SK-N-SH treated with all-trans-retinoic acid at 6 μM for 48 hours (cell line): ENCODE measurements around the gene LRRC56.

Experiments
- BACH2 ChIP-seq: fragments of 250-450 bp; sonication (Bioruptor Pico); IDR thresholded peaks from 2 replicates; pipeline ENCODE4 v1.9.0; 2021; ENCODE audit warnings: mild to moderate bottlenecking, borderline replicate concordance
- CSDC2 ChIP-seq: fragments of 250-450 bp; sonication (Bioruptor Pico); IDR thresholded peaks from 2 replicates; pipeline ENCODE4 v1.5.0; 2020; ENCODE audit warnings: mild to moderate bottlenecking, moderate library complexity
- GLIS3 ChIP-seq: fragments of 250-450 bp; sonication (Bioruptor Pico); IDR thresholded peaks from 2 replicates; pipeline ENCODE4 v1.5.0; 2020; ENCODE audit warnings: mild to moderate bottlenecking, moderate library complexity
- PATZ1 ChIP-seq: fragments of 250-450 bp; sonication (Bioruptor Pico); IDR thresholded peaks from 2 replicates; pipeline ENCODE4 v1.8.0; 2020; ENCODE audit warnings: mild to moderate bottlenecking, moderate library complexity, borderline replicate concordance
- PPARA ChIP-seq: fragments of 250-450 bp; sonication (Bioruptor Pico); IDR thresholded peaks from 2 replicates; pipeline ENCODE4 v1.5.0; 2020; ENCODE audit warnings: mild to moderate bottlenecking, borderline replicate concordance
- ZFP30 ChIP-seq: fragments of 450-650 bp; formaldehyde crosslinking; IDR thresholded peaks from 2 replicates; pipeline ENCODE4 v1.5.0; 2022; ENCODE audit warnings: mild to moderate bottlenecking, moderate library complexity
- TF ChIP-seq, protein P1 (sequence below): fragments of 250-450 bp; sonication (Bioruptor Pico); IDR thresholded peaks from 2 replicates; pipeline ENCODE4 v1.8.0; 2021; ENCODE audit warnings: low read depth, mild to moderate bottlenecking, moderate library complexity, borderline replicate concordance

- no peak for TF ChIP-seq CSDC2 (CRISPR knock-in tag)
- no peak for TF ChIP-seq PPARA (CRISPR knock-in tag)
- no peak for TF ChIP-seq ZFP30 (CRISPR knock-in tag)
- no peak for TF ChIP-seq PATZ1 (CRISPR knock-in tag)
- no peak for TF ChIP-seq GLIS3 (CRISPR knock-in tag)
- TF ChIP-seq BACH2, result no peak
- TF ChIP-seq, protein P1, sequence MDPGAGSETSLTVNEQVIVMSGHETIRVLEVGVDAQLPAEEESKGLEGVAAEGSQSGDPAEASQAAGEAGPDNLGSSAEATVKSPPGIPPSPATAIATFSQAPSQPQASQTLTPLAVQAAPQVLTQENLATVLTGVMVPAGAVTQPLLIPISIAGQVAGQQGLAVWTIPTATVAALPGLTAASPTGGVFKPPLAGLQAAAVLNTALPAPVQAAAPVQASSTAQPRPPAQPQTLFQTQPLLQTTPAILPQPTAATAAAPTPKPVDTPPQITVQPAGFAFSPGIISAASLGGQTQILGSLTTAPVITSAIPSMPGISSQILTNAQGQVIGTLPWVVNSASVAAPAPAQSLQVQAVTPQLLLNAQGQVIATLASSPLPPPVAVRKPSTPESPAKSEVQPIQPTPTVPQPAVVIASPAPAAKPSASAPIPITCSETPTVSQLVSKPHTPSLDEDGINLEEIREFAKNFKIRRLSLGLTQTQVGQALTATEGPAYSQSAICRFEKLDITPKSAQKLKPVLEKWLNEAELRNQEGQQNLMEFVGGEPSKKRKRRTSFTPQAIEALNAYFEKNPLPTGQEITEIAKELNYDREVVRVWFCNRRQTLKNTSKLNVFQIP (CRISPR knock-in tag), result no peak
Measured at GRCh38 chr11:528815-529727, 8.3 kb upstream of the LRRC56 start.
